Measurements from ENCODE around the gene GNPAT.

GNPAT gene

GRCh38 chr1:231214918-231215680, 25.9 kb upstream of the GNPAT start:
- DNase-seq = no peak

- no peak for DNase-seq
These were observed 25.2 kb upstream of the GNPAT start for GRCh38 chr1:231215681-231216385.

GRCh38 chr1:231216498-231216897, 24.5 kb upstream of the GNPAT start:
- peak; percentile 68 for DNase-seq

GRCh38 chr1:231217056-231217455, 24.0 kb upstream of the GNPAT start:
- DNase-seq = no peak

GRCh38 chr1:231218078-231218477, 22.9 kb upstream of the GNPAT start:
- DNase-seq = no peak

- no peak for DNase-seq
These were observed 21.3 kb upstream of the GNPAT start for GRCh38 chr1:231219422-231220401.

- no peak for DNase-seq
These were observed 20.2 kb upstream of the GNPAT start for GRCh38 chr1:231220801-231221200.

- DNase-seq = no peak
These were observed 14.9 kb upstream of the GNPAT start for GRCh38 chr1:231226156-231226555.

- DNase-seq = no peak
These were observed 9.5 kb upstream of the GNPAT start for GRCh38 chr1:231231511-231231910.

- no peak for DNase-seq
These were observed 7.9 kb upstream of the GNPAT start for GRCh38 chr1:231232870-231233734.

- DNase-seq = no peak
These were observed 7.1 kb upstream of the GNPAT start for GRCh38 chr1:231233735-231234417.

- DNase-seq = no peak
These were observed 6.5 kb upstream of the GNPAT start for GRCh38 chr1:231234506-231234905.

- no peak for DNase-seq
These were observed 5.3 kb upstream of the GNPAT start for GRCh38 chr1:231235526-231236207.

GRCh38 chr1:231236208-231236591, 4.8 kb upstream of the GNPAT start:
- DNase-seq = no peak

GRCh38 chr1:231236938-231237337, 4.1 kb upstream of the GNPAT start:
- no peak for DNase-seq

GRCh38 chr1:231238298-231238697, 2.7 kb upstream of the GNPAT start:
- no peak for DNase-seq

- DNase-seq = no peak
These were observed 505 bp upstream of the GNPAT start for GRCh38 chr1:231240531-231240882.

- DNase-seq = no peak
These were observed 738 bp downstream of the GNPAT start for GRCh38 chr1:231241750-231242149.

GRCh38 chr1:231242516-231243198, 1.6 kb downstream of the GNPAT start:
- no peak for DNase-seq

GRCh38 chr1:231248778-231249177, 7.8 kb downstream of the GNPAT start:
- no peak for DNase-seq

- no peak for DNase-seq
These were observed 11.3 kb downstream of the GNPAT start for GRCh38 chr1:231252336-231252735.

Data from NCI-H2107 (cell line).